Erythroblast (primary cell): ENCODE measurements around the gene PAQR5.
A peak's percentile ranks its signal among the peaks of the same experiment; 100 is the strongest.
"Not testable (repeated sequence)": the region's sequence is repeated elsewhere in the genome, so short reads cannot be mapped to it uniquely, and the experiment has no call there.

ENCODE experiments used
- DNase-seq, 2 experiments: peaks; one replicate each; lab custom pipeline; 2025; lab: John Stamatoyannopoulos, UW
- GATA1 ChIP-seq: IDR thresholded peaks from 2 replicates; pipeline ENCODE4 v1.6.1; 2011; ENCODE audit warnings: low read depth, mild to moderate bottlenecking, control low read depth, low read length, moderate library complexity
- POLR2A ChIP-seq: IDR thresholded peaks from 2 replicates; pipeline ENCODE4 v1.6.1; 2011; ENCODE audit warnings: mild to moderate bottlenecking, low read length

The PAQR5 gene

GRCh38 chr15:69369631-69370030, 70.9 kb downstream of the PAQR5 start:
- TF ChIP-seq POLR2A (no peak), GATA1 (no peak)
- no peak for DNase-seq

- DNase-seq: no peak
- TF ChIP-seq POLR2A: no peak
Observed at GRCh38 chr15:69373406-69373805, 74.7 kb downstream of the PAQR5 start.

GRCh38 chr15:69375151-69375790, 76.6 kb downstream of the PAQR5 start:
- no peak for TF ChIP-seq POLR2A
- TF ChIP-seq GATA1: no peak
- DNase-seq: peak; percentile 8 to 46

- no peak for DNase-seq
- TF ChIP-seq GATA1 (no peak), POLR2A (no peak)
Observed at GRCh38 chr15:69377216-69377970, 78.7 kb downstream of the PAQR5 start.

GRCh38 chr15:69380100-69380725, 81.5 kb downstream of the PAQR5 start:
- TF ChIP-seq POLR2A (no peak), GATA1 (no peak)
- no peak for DNase-seq

- DNase-seq: no peak
- no peak for TF ChIP-seq GATA1
Observed at GRCh38 chr15:69380726-69381105, 82.0 kb downstream of the PAQR5 start.

- DNase-seq: not testable (repeated sequence)
Observed at GRCh38 chr15:69382176-69382575, 83.5 kb downstream of the PAQR5 start.

- DNase-seq: not testable (repeated sequence)
Observed at GRCh38 chr15:69384066-69384465, 85.4 kb downstream of the PAQR5 start.

- no peak for DNase-seq
- TF ChIP-seq GATA1 (no peak), POLR2A (no peak)
Observed at GRCh38 chr15:69384626-69385598, 86.2 kb downstream of the PAQR5 start.

- TF ChIP-seq POLR2A: no peak
- TF ChIP-seq GATA1: no peak
- no peak for DNase-seq
Observed at GRCh38 chr15:69385831-69386230, 87.1 kb downstream of the PAQR5 start.

- TF ChIP-seq GATA1 (no peak), POLR2A (no peak)
Observed at GRCh38 chr15:69386284-69386683, 87.6 kb downstream of the PAQR5 start.

GRCh38 chr15:69388260-69388705, 89.6 kb downstream of the PAQR5 start:
- TF ChIP-seq POLR2A (no peak), GATA1 (no peak)
- no peak for DNase-seq

More at GRCh38 chr15:69386284-69386683, 87.6 kb downstream of the PAQR5 start:
- no peak for DNase-seq

- DNase-seq: no peak
- TF ChIP-seq POLR2A (no peak), GATA1 (no peak)
Observed at GRCh38 chr15:69389426-69389825, 90.7 kb downstream of the PAQR5 start.
